HepG2 (cell line): ENCODE measurements around the gene STC2. TPM values are rescaled to one million over a fixed set of nuclear protein-coding genes. Genes with fewer than 3 reads are reported as not detected.
A peak's percentile ranks its signal among the peaks of the same experiment; 100 is the strongest.

Experiments
- ATAC-seq: fragments of 200-7000 bp; cut with Tn5 transposase; 3 replicates; pipeline ENCODE4 v1.9.1; 2020; ENCODE audit warnings: mild to moderate bottlenecking, moderate library complexity
- BruUV-seq: library from RNA; stranded (reverse); fragments of 400-500 nt; replicated peaks from 2 replicates; lab custom pipeline; 2021; lab: Mats Ljungman, UMichigan
- CTCF ChIA-PET: fragments of 300-600 bp; formaldehyde crosslinking; extraction: SDS; loops from one replicate; lab custom pipeline; 2021; ENCODE audit warnings: low total read pairs, inconsistent platforms, low intra/inter-chr PET ratio; lab: Yijun Ruan, JAX
- POLR2A ChIA-PET: fragments of 350-600 bp; sonication (Branson Sonifier 250); formaldehyde crosslinking; loops from one replicate; lab custom pipeline; 2020; ENCODE audit warnings: antibody characterized with exemption, inconsistent platforms; lab: Yijun Ruan, JAX
- DNase-seq: peaks from one replicate; pipeline ENCODE4 v3.0.0-alpha.2; 2015; ENCODE audit warnings: low spot score
- FAIRE-seq: peaks from 3 replicates; lab custom pipeline; 2011; peaks lifted over from hg19 to GRCh38; lab: Jason Lieb, UNC
- H2AFZ ChIP-seq: one replicate; pipeline ENCODE4 v1.6.1; 2011; ENCODE audit warnings: low read length, inconsistent platforms
- H3K27ac ChIP-seq: fragments of 300-600 bp; 3 replicates; pipeline ENCODE4 v1.8.0; 2011; ENCODE audit warnings: mixed run types, mild to moderate bottlenecking, mixed read lengths, low read length, inconsistent platforms; ENCODE audit not compliant: insufficient read depth; ENCODE audit errors: extremely low read length
- H3K27me3 ChIP-seq, 2 experiments: fragments of 200-600 bp in 1 of 2; 2 replicates in 1 of 2; 3 replicates in 1 of 2; pipeline versions ENCODE4 v1.6.0 to v1.8.0; 2011; ENCODE audit warnings: low read length in 2 of 2, mild to moderate bottlenecking in 2 of 2, moderate library complexity in 2 of 2, inconsistent platforms in 1 of 2; ENCODE audit not compliant: insufficient read depth in 2 of 2, control insufficient read depth in 1 of 2
- H3K36me3 ChIP-seq, 2 experiments: fragments of 200-600 bp in 1 of 2; replicated peaks in 1 of 2; 2 replicates in 1 of 2; 3 replicates in 1 of 2; pipeline versions ENCODE4 v1.5.1 to v1.8.0; 2011; ENCODE audit warnings: low read length in 2 of 2, inconsistent platforms in 1 of 2; ENCODE audit not compliant: insufficient read depth in 2 of 2, control insufficient read depth in 1 of 2
- H3K4me1 ChIP-seq: 2 replicates; pipeline ENCODE4 v1.5.1; 2012; ENCODE audit warnings: low read length, inconsistent platforms; ENCODE audit not compliant: insufficient read depth
- H3K4me2 ChIP-seq: 2 replicates; pipeline ENCODE4 v1.6.0; 2011; ENCODE audit warnings: low read depth, low read length, inconsistent platforms
- H3K4me3 ChIP-seq, 3 experiments: fragments of 200-600 bp in 1 of 3; sonication (generic), shearing (Covaris generic) in 1 of 3; replicated peaks in 1 of 3; 2 replicates each; pipeline ENCODE4 v1.5.1; 2011 to 2016; ENCODE audit warnings: low read length in 3 of 3, inconsistent platforms in 2 of 3, low read depth in 2 of 3, mild to moderate bottlenecking in 2 of 3, control low read depth in 1 of 3, mixed read lengths in 1 of 3; ENCODE audit not compliant: insufficient read depth in 1 of 3
- H3K79me2 ChIP-seq: one replicate; pipeline ENCODE4 v1.6.1; 2011; ENCODE audit warnings: low read length, inconsistent platforms; ENCODE audit not compliant: insufficient read depth
- H3K9ac ChIP-seq: 2 replicates; pipeline ENCODE4 v1.6.0; 2011; ENCODE audit warnings: mild to moderate bottlenecking, low read depth, low read length, inconsistent platforms; ENCODE audit not compliant: insufficient read depth
- H3K9me3 ChIP-seq: 2 replicates; pipeline ENCODE4 v1.5.1; 2012; ENCODE audit warnings: mild to moderate bottlenecking, low read length
- H4K20me1 ChIP-seq: 2 replicates; pipeline ENCODE4 v1.6.0; 2011; ENCODE audit warnings: inconsistent platforms, mild to moderate bottlenecking, low read length, moderate library complexity; ENCODE audit not compliant: insufficient read depth
- CEBPB ChIP-seq: IDR thresholded peaks from 2 replicates; pipeline ENCODE4 v1.6.1; 2011; ENCODE audit warnings: low read depth, low read length, improper control_type of control experiment, borderline replicate concordance
- CEBPG ChIP-seq: IDR thresholded peaks from 2 replicates; pipeline ENCODE4 v1.6.1; 2016
- IKZF1 ChIP-seq: fragments of 450-650 bp; IDR thresholded peaks from 2 replicates; pipeline ENCODE4 v1.7.1; 2016
- KDM3A ChIP-seq: IDR thresholded peaks from 2 replicates; pipeline ENCODE4 v1.6.1; 2018; ENCODE audit warnings: low read depth, missing compliant biosample characterization
- KMT2A ChIP-seq: sonication (generic); formaldehyde crosslinking; IDR thresholded peaks from 2 replicates; pipeline ENCODE4 v1.4.0; 2020; ENCODE audit warnings: missing genetic modification reagents
- PCBP2 ChIP-seq: fragments of 200-400 bp; formaldehyde crosslinking; optimal IDR thresholded peaks from 2 replicates; pipeline ENCODE3; 2018; ENCODE audit warnings: low read length, low read depth; ENCODE audit not compliant: poor library complexity, severe bottlenecking
- PRPF4 ChIP-seq: fragments of 200-400 bp; formaldehyde crosslinking; IDR thresholded peaks from 2 replicates; pipeline ENCODE4 v1.6.1; 2016; ENCODE audit warnings: low read length, low read depth; ENCODE audit not compliant: poor library complexity, severe bottlenecking
- RFX5 ChIP-seq: IDR thresholded peaks from 2 replicates; pipeline ENCODE4 v1.6.1; 2011; ENCODE audit warnings: low read depth, low read length, improper control_type of control experiment
- SIX4 ChIP-seq: sonication (generic); formaldehyde crosslinking; IDR thresholded peaks from 2 replicates; pipeline ENCODE4 v1.4.0; 2020; ENCODE audit warnings: missing genetic modification reagents
- SOX6 ChIP-seq, 2 experiments: fragments of 450-650 bp in 1 of 2; sonication (generic) in 1 of 2; formaldehyde crosslinking in 1 of 2; IDR thresholded peaks; 2 replicates each; pipeline versions ENCODE4 v1.4.0 to v1.6.1; 2017 to 2020; ENCODE audit warnings: antibody characterized with exemption in 1 of 2, mild to moderate bottlenecking in 1 of 2, missing genetic modification reagents in 1 of 2
- ZNF12 ChIP-seq: sonication (generic); formaldehyde crosslinking; IDR thresholded peaks from 2 replicates; pipeline ENCODE4 v1.5.0; 2020; ENCODE audit warnings: missing genetic modification reagents
- ZNF224 ChIP-seq: sonication (generic); formaldehyde crosslinking; IDR thresholded peaks from 2 replicates; pipeline ENCODE4 v1.5.0; 2020; ENCODE audit warnings: mild to moderate bottlenecking, missing genetic modification reagents
- ZNF232 ChIP-seq: sonication (generic); formaldehyde crosslinking; IDR thresholded peaks from 2 replicates; pipeline ENCODE4 v1.4.0; 2020; ENCODE audit warnings: missing genetic modification reagents, borderline replicate concordance
- ZNF263 ChIP-seq: sonication (generic); formaldehyde crosslinking; IDR thresholded peaks from 2 replicates; pipeline ENCODE4 v1.4.0; 2020; ENCODE audit warnings: missing genetic modification reagents
- ZNF766 ChIP-seq: sonication (generic); formaldehyde crosslinking; IDR thresholded peaks from 2 replicates; pipeline ENCODE4 v1.5.0; 2020; ENCODE audit warnings: missing genetic modification reagents, borderline replicate concordance
- ZSCAN9 ChIP-seq: IDR thresholded peaks from 2 replicates; pipeline ENCODE4 v1.6.1; 2016; ENCODE audit warnings: borderline replicate concordance
- WGBS: methylation state at CpG from one replicate; pipeline ENCODE4 v1.1.6; 2017; ENCODE audit warnings: low lambda C conversion rate; 5-methylcytosine and 5-hydroxymethylcytosine counted together
- in situ Hi-C: cut with HindIII; loops from 2 replicates; pipeline ENCODE4 v1.10.0; 2017; ENCODE audit warnings: low pct_unique_long_range_greater_than_20kb; ENCODE audit not compliant: extremely low pct_ligation_motif_present
- intact Hi-C: fragments of 100-400 bp; cut with micrococcal nuclease; formaldehyde crosslinking; loops from one replicate; pipeline ENCODE4 v1.10.0; 2022; ENCODE audit not compliant: unreplicated experiment
- polyA plus RNA-seq, 8 experiments: library from polyadenylated mRNA; depleted of rRNA in 3 of 8; stranded (reverse) in 7 of 8; unstranded in 1 of 8; fragments of >200 nt; fragmentation: Illumina TruSeq in 4 of 8; extraction: Trizol in 4 of 8; gene quantifications; 2 replicates each; pipeline versions ENCODE4 v1.2.1 to v1.2.3, GENCODE V29; 2011 to 2016; ENCODE audit warnings: low read depth in 4 of 8, missing spikeins in 1 of 8, mixed read lengths in 1 of 8; ENCODE audit not compliant: insufficient read depth in 1 of 8
- total RNA-seq, 5 experiments: library from RNA; depleted of rRNA; stranded (reverse); fragments of >200 nt; fragmentation: Illumina TruSeq; extraction: Trizol; gene quantifications; 2 replicates each; pipeline ENCODE4 v1.2.3, GENCODE V29; 2016; ENCODE audit warnings: low read depth in 1 of 5

The STC2 gene
- total and polyA plus RNA-seq, 2 of the 13 experiments (the other 11 are each of a cell fraction or from before 2014, with no cell fraction given): 27.1 to 69.2 TPM

DNA sequence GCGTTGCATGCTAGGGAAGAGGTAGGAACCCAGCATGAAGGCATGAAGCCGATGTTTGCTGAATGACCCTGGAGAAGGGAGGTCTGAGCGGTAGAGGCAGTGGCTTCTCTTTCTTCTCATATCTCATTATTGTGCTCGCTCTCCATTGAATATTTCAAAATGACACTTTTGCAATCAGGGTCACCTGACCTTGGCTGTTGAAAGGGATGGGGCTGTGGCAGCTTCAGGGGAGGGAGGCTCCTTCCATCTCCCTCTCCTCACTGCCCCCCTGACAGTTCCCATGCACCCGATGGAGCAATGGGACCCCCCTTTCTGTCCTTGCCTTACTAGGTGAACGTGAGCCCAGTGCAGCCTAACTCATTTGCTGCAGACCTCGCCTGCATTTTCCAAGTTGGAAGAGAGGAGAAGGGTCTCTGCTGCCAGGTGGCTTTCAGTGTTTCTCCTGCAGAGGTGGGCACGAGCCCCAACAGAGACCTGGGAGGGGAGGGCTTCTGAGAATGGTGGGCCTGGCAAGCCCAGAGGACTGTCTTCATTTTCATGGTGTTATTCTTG is 17.9 kb downstream of the STC2 start:
- peak overlapping the region; percentile 8; the same call in 1 of the 2 replicates for H3K4me2 ChIP-seq
- FAIRE-seq (peak; percentile 37), ATAC-seq (peak; percentile 40)
- BruUV-seq: no TSS peak
- in situ Hi-C loops: no loop called here
- H3K4me3 ChIP-seq: no peak overlapping the region
- H3K79me2 ChIP-seq: no peaks in the 10 kb centered on the region
- peaks cover 29% of the 10 kb centered on the region for H3K4me1 ChIP-seq
- no peaks in the 10 kb centered on the region for H3K9me3 ChIP-seq
- no peak overlapping the region for H2AFZ ChIP-seq
- CTCF ChIA-PET: no interaction called here
- peaks cover 1% of the 10 kb centered on the region for H4K20me1 ChIP-seq
- 28% methylated on average over 8 of the region's 8 CpGs for WGBS
- TF ChIP-seq KDM3A (CRISPR knock-in tag) (no peak), SIX4 (CRISPR knock-in tag) (no peak), RFX5 (no peak), CEBPG (peak; percentile 30; the same call in 1 of the 2 replicates), ZNF224 (no peak), IKZF1 (no peak), SOX6 (IDR thresholded peaks at IDR 0.05) (no peak), SOX6 (CRISPR knock-in tag; IDR thresholded peaks at IDR 0.05) (0 out of 2 replicates have a peak, but pooled peaks have one; percentile 20), PRPF4 (no peak), ZNF263 (CRISPR knock-in tag) (0 out of 2 replicates have a peak, but pooled peaks have one; percentile 6), ZNF12 (CRISPR knock-in tag) (0 out of 2 replicates have a peak, but pooled peaks have one; percentile 35), ZNF232 (no peak), ZNF766 (CRISPR knock-in tag) (no peak), KMT2A (CRISPR knock-in tag) (no peak), PCBP2 (no peak), CEBPB (peak; percentile 57; the same call in 1 of the 2 replicates), ZSCAN9 (CRISPR knock-in tag) (no peak)
- TF ChIP-seq, all 625 proteins: peak for 5
- no peak overlapping the region for H3K27ac ChIP-seq
- no peak overlapping the region for H3K9ac ChIP-seq
- intact Hi-C loops: no loop called here
- POLR2A ChIA-PET: interaction anchor here (1.4 to 3.2 kb wide), 4 partner anchors 10 to 21 kb away, joined by 4 to 20 read pairs (median 6); partner anchors contain the start of gene STC2
- 0 out of 5 replicates have a peak, but pooled peaks cover 0 to 3% of the 10 kb centered on the region in 2 experiments for H3K36me3 ChIP-seq
- no peaks in the 10 kb centered on the region for H3K27me3 ChIP-seq
- DNase-seq: no peak
